K562 (cell line): ENCODE measurements around the gene DRICH1. TPM values are rescaled to one million over a fixed set of nuclear protein-coding genes. Genes with fewer than 3 reads are reported as not detected.

Source experiments
- ATAC-seq: fragments of 200-7000 bp; cut with Tn5 transposase; 3 replicates; pipeline ENCODE4 v1.9.1; 2020; ENCODE audit warnings: moderate library complexity
- BruUV-seq: library from RNA; stranded (reverse); fragments of 400-500 nt; replicated peaks from 2 replicates; lab custom pipeline; 2021; lab: Mats Ljungman, UMichigan
- CTCF ChIA-PET: fragments of 300-600 bp; formaldehyde crosslinking; extraction: SDS; loops from one replicate; lab custom pipeline; 2021; ENCODE audit warnings: low intra/inter-chr PET ratio; lab: Yijun Ruan, JAX
- POLR2A ChIA-PET: fragments of 300-600, 350-650 bp; sonication (Branson Sonifier 250); formaldehyde crosslinking; extraction: SDS; loops from one replicate; lab custom pipeline; 2021; ENCODE audit warnings: antibody characterized with exemption, inconsistent platforms; lab: Yijun Ruan, JAX
- DNase-seq, 4 experiments: peaks; one replicate each; pipeline versions ENCODE4 v3.0.0 to v3.0.0-alpha.2; 2011 to 2018; ENCODE audit warnings: low spot score in 3 of 4, mixed read lengths in 3 of 4; ENCODE audit errors: extremely low read depth in 1 of 4
- FAIRE-seq: peaks from 2 replicates; lab custom pipeline; 2011; peaks lifted over from hg19 to GRCh38; lab: Jason Lieb, UNC
- H2AFZ ChIP-seq: 2 replicates; pipeline ENCODE4 v1.6.0; 2011; ENCODE audit warnings: low read depth, low read length, control low read depth, inconsistent platforms
- H3K27ac ChIP-seq: fragments of 200-600 bp; 3 replicates; pipeline ENCODE4 v1.8.0; 2011; ENCODE audit warnings: low read depth, mild to moderate bottlenecking, control low read depth, inconsistent platforms, low read length, moderate library complexity, mixed read lengths; ENCODE audit errors: extremely low read depth
- H3K27me3 ChIP-seq, 2 experiments: fragments of 300-600 bp in 1 of 2; 2 replicates in 1 of 2; 3 replicates in 1 of 2; pipeline versions ENCODE4 v1.6.0 to v1.8.0; 2011; ENCODE audit warnings: inconsistent platforms in 2 of 2, low read length in 2 of 2, mild to moderate bottlenecking in 1 of 2, mixed read lengths in 1 of 2, moderate library complexity in 1 of 2; ENCODE audit not compliant: control insufficient read depth in 2 of 2, insufficient read depth in 2 of 2
- H3K36me3 ChIP-seq: fragments of 300-600 bp; 3 replicates; pipeline ENCODE4 v1.8.0; 2011; ENCODE audit warnings: mild to moderate bottlenecking, low read length, inconsistent platforms; ENCODE audit not compliant: control insufficient read depth, insufficient read depth
- H3K4me1 ChIP-seq, 2 experiments: fragments of 200-600 bp in 1 of 2; replicated peaks in 1 of 2; 2 replicates in 1 of 2; 3 replicates in 1 of 2; pipeline versions ENCODE4 v1.5.1 to v1.8.0; 2011; ENCODE audit warnings: inconsistent platforms in 2 of 2, low read length in 2 of 2, mild to moderate bottlenecking in 1 of 2, mixed read lengths in 1 of 2, moderate library complexity in 1 of 2; ENCODE audit not compliant: control insufficient read depth in 2 of 2, insufficient read depth in 2 of 2
- H3K4me2 ChIP-seq: 2 replicates; pipeline ENCODE4 v1.6.1; 2011; ENCODE audit warnings: low read length, control low read depth, inconsistent platforms, mixed read lengths; ENCODE audit not compliant: insufficient read depth
- H3K4me3 ChIP-seq: fragments of 200-600 bp; sonication (generic), shearing (Covaris generic); 2 replicates; pipeline ENCODE4 v1.5.1; 2016; ENCODE audit warnings: control low read depth, inconsistent platforms
- H3K79me2 ChIP-seq: fragments of 200-600 bp; 3 replicates; pipeline ENCODE4 v1.8.0; 2011; ENCODE audit warnings: low read length, inconsistent platforms; ENCODE audit not compliant: control insufficient read depth, insufficient read depth
- H3K9ac ChIP-seq, 2 experiments: 2 replicates each; pipeline versions ENCODE4 v1.6.0 to v1.6.1; 2011; ENCODE audit warnings: low read depth in 2 of 2, low read length in 2 of 2, control low read depth in 1 of 2, inconsistent platforms in 1 of 2, mild to moderate bottlenecking in 1 of 2, mixed read lengths in 1 of 2; ENCODE audit not compliant: insufficient read depth in 1 of 2
- H3K9me1 ChIP-seq: one replicate; pipeline ENCODE4 v1.6.0; 2011; ENCODE audit warnings: inconsistent platforms, mild to moderate bottlenecking, low read length, moderate library complexity; ENCODE audit not compliant: control insufficient read depth, insufficient read depth
- H3K9me3 ChIP-seq: replicated peaks from 2 replicates; pipeline ENCODE4 v1.5.1; 2011; ENCODE audit warnings: low read depth, low read length, inconsistent platforms; ENCODE audit not compliant: control insufficient read depth, insufficient read depth
- H4K20me1 ChIP-seq: replicated peaks from 2 replicates; pipeline ENCODE4 v1.6.1; 2011; ENCODE audit warnings: low read length, inconsistent platforms, mixed read lengths; ENCODE audit not compliant: control insufficient read depth, insufficient read depth
- CBX2 ChIP-seq: fragments of 200-600 bp; sonication (generic); IDR thresholded peaks from one replicate; pipeline ENCODE4 v1.6.1; 2012; ENCODE audit warnings: mild to moderate bottlenecking, low read length, inconsistent platforms; ENCODE audit not compliant: insufficient read depth, poor library complexity, severe bottlenecking
- DACH1 ChIP-seq: fragments of 450-650 bp; IDR thresholded peaks from 2 replicates; pipeline ENCODE4 v1.6.1; 2018; ENCODE audit not compliant: partially characterized antibody
- DLX4 ChIP-seq: fragments of 250-450 bp; sonication (Bioruptor Pico); IDR thresholded peaks from 2 replicates; pipeline ENCODE4 v1.6.1; 2021; ENCODE audit warnings: mild to moderate bottlenecking
- ETV5 ChIP-seq: sonication (generic); formaldehyde crosslinking; IDR thresholded peaks from 2 replicates; pipeline ENCODE4 v1.4.0; 2020; ENCODE audit warnings: low read depth, mild to moderate bottlenecking, missing genetic modification reagents
- KAT2B ChIP-seq: IDR thresholded peaks from one replicate; pipeline ENCODE4 v1.6.1; 2012; ENCODE audit warnings: low read depth, mild to moderate bottlenecking, control low read depth, inconsistent platforms, low read length, moderate library complexity
- KAT7 ChIP-seq: sonication (generic); formaldehyde crosslinking; IDR thresholded peaks from 2 replicates; pipeline ENCODE4 v1.8.0; 2022; ENCODE audit warnings: missing genetic modification reagents, mild to moderate bottlenecking, borderline replicate concordance
- KAT8 ChIP-seq: fragments of 450-650 bp; IDR thresholded peaks from 2 replicates; pipeline ENCODE4 v1.6.1; 2016; ENCODE audit warnings: low read depth, mild to moderate bottlenecking
- POU5F1 ChIP-seq: fragments of 150-350 bp; IDR thresholded peaks from 2 replicates; pipeline ENCODE4 v1.6.1; 2014; ENCODE audit warnings: borderline replicate concordance, low read length, low read depth, mild to moderate bottlenecking; ENCODE audit not compliant: partially characterized antibody
- RAD51 ChIP-seq: fragments of 450-650 bp; IDR thresholded peaks from 2 replicates; pipeline ENCODE4 v1.7.1; 2016; ENCODE audit warnings: low read depth, mild to moderate bottlenecking, borderline replicate concordance
- SOX6 ChIP-seq: fragments of 450-650 bp; IDR thresholded peaks from 2 replicates; pipeline ENCODE4 v1.6.1; 2014; ENCODE audit warnings: mild to moderate bottlenecking
- TCFL5 ChIP-seq: fragments of 250-450 bp; sonication (Bioruptor Pico); conservative IDR thresholded peaks from 2 replicates; pipeline ENCODE4 v1.6.1; 2021; ENCODE audit warnings: mild to moderate bottlenecking, moderate library complexity, matching md5 sums
- TGIF2 ChIP-seq: sonication (generic); formaldehyde crosslinking; IDR thresholded peaks from 2 replicates; pipeline ENCODE4 v1.8.1; 2022; ENCODE audit warnings: mild to moderate bottlenecking, missing genetic modification reagents, moderate library complexity
- ZC3H4 ChIP-seq: sonication (generic); formaldehyde crosslinking; IDR thresholded peaks from 2 replicates; pipeline ENCODE4 v1.9.0; 2021; ENCODE audit warnings: missing genetic modification reagents, borderline replicate concordance
- ZFPM2 ChIP-seq: fragments of 250-450 bp; sonication (Bioruptor Pico); IDR thresholded peaks from 2 replicates; pipeline ENCODE4 v1.5.1; 2022; ENCODE audit warnings: mild to moderate bottlenecking
- ZNF431 ChIP-seq: sonication (generic); formaldehyde crosslinking; IDR thresholded peaks from 2 replicates; pipeline ENCODE4 v1.8.0; 2022; ENCODE audit warnings: mild to moderate bottlenecking, missing genetic modification reagents
- ZNF764 ChIP-seq: fragments of 250-450 bp; sonication (Bioruptor Pico); IDR thresholded peaks from 2 replicates; pipeline ENCODE4 v1.4.0; 2020; ENCODE audit warnings: low read depth, mild to moderate bottlenecking, moderate library complexity
- WGBS: fragments of 100-300 bp; shearing (Covaris generic); methylation state at CpG from one replicate; pipeline ENCODE4 v1.1.6; 2016; ENCODE audit warnings: low coverage, mixed read lengths; ENCODE audit not compliant: insufficient coverage; ENCODE audit errors: missing lambda C conversion rate; 5-methylcytosine and 5-hydroxymethylcytosine counted together
- in situ Hi-C: fragments of 300-500 bp; cut with MboI; formaldehyde crosslinking; loops from 4 replicates; pipeline ENCODE4 v1.15.0; 2018; ENCODE audit warnings: inconsistent platforms, mixed read lengths
- intact Hi-C: fragments of 100-400 bp; cut with micrococcal nuclease; formaldehyde crosslinking; loops from 2 replicates; pipeline ENCODE4 v1.14.2; 2022
- polyA plus RNA-seq, 8 experiments: library from polyadenylated mRNA; depleted of rRNA in 4 of 8; stranded (reverse) in 5 of 8; unstranded in 3 of 8; fragments of >200 nt; fragmentation: Nextera tagmentation in 2 of 8; fragmentation: Illumina TruSeq in 1 of 8; extraction: Ambion mirVana in 2 of 8; extraction: Trizol in 1 of 8; gene quantifications; 2 replicates each; pipeline versions ENCODE4 v1.2.1 to v1.2.3, GENCODE V29; 2011 to 2014; ENCODE audit warnings: inconsistent platforms in 1 of 8, missing spikeins in 1 of 8
- total RNA-seq, 7 experiments: library from RNA; depleted of rRNA in 6 of 7; stranded (reverse); fragments of >200 nt in 6 of 7; fragmentation: Illumina TruSeq in 2 of 7; extraction: Trizol in 2 of 7; gene quantifications; 2 replicates each; pipeline versions ENCODE4 v1.2.1 to v1.2.3, GENCODE V29; 2011 to 2021; ENCODE audit warnings: low replicate concordance in 1 of 7
- TF ChIP-seq, protein P1 (sequence below): fragments of 250-450 bp; sonication (Bioruptor Pico); IDR thresholded peaks from 2 replicates; pipeline ENCODE4 v1.8.0; 2022; ENCODE audit warnings: inconsistent platforms
- TF ChIP-seq, protein P2 (sequence below), 2 experiments: fragments of 450-650 bp; IDR thresholded peaks; 2 replicates each; pipeline ENCODE4 v1.6.1; 2016

The DRICH1 gene
- total and polyA plus RNA-seq, 9 of the 15 experiments (the other 6 are each of a cell fraction or from before 2014, with no cell fraction given), result 0.07 to 0.36 (median 0.14) TPM; not detected in 2

DNA sequence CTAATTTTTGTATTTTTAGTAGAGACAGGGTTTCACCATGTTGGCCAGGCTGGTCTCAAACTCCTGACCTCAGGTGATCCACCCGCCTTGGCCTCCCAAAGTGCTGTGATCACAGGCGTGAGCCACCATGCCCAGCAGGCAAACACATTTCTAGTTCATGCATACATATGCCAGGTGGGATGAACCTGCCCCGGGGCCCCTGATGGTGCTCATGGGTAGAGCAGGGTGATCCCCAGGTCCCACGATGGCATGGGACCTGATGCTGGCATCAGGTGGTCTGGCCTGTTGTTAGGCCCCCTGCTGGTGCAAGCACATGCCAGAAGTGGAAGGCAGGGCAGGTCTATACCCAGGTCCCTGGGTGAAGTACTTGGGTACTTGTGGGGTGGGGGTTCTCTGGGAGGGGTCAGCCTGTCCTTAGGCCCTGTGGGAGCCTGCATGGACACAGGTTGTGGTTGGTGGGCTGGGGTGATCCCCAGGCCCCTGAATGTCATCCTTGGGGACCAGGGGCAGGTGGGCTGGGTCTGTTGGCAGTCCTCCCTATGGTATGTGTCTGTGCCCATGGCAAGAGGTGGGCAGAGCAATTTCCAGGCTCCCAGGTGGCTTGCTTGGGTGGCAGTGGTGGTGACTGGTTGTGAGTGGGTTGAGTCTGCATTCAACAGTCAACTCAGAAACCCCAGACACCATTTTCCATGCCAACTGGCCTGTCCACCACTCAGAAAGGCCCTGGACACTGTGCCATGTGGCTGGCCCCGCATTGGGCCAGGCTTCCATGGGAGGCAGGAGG is 49.1 kb upstream of the DRICH1 start (continued):
- no peak for TF ChIP-seq CBX2
- TF ChIP-seq DACH1, result no peak

- no peaks in the 10 kb centered on the region for H3K79me2 ChIP-seq
- H3K4me3 ChIP-seq, result no peak overlapping the region
- FAIRE-seq (no peak), DNase-seq (no peak), ATAC-seq (no peak)
- H3K36me3 ChIP-seq, result peaks cover 12% of the 10 kb centered on the region; the same call in 1 of the 3 replicates
- H3K4me2 ChIP-seq, result no peak overlapping the region
- H3K27ac ChIP-seq, result no peak overlapping the region
- TF ChIP-seq ETV5 (no peak), ZNF764 (CRISPR knock-in tag) (no peak), KAT2B (no peak), SOX6 (no peak), POU5F1 (no peak), RAD51 (no peak), ZNF431 (CRISPR knock-in tag) (no peak), ZC3H4 (CRISPR knock-in tag) (no peak), KAT8 (no peak), DLX4 (no peak), TGIF2 (CRISPR knock-in tag) (no peak), KAT7 (CRISPR knock-in tag) (no peak), TCFL5 (CRISPR knock-in tag) (no peak), ZFPM2 (CRISPR knock-in tag) (no peak)
- TF ChIP-seq, protein P1, sequence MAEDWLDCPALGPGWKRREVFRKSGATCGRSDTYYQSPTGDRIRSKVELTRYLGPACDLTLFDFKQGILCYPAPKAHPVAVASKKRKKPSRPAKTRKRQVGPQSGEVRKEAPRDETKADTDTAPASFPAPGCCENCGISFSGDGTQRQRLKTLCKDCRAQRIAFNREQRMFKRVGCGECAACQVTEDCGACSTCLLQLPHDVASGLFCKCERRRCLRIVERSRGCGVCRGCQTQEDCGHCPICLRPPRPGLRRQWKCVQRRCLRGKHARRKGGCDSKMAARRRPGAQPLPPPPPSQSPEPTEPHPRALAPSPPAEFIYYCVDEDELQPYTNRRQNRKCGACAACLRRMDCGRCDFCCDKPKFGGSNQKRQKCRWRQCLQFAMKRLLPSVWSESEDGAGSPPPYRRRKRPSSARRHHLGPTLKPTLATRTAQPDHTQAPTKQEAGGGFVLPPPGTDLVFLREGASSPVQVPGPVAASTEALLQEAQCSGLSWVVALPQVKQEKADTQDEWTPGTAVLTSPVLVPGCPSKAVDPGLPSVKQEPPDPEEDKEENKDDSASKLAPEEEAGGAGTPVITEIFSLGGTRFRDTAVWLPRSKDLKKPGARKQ (CRISPR knock-in tag), result no peak
- TF ChIP-seq, protein P2, sequence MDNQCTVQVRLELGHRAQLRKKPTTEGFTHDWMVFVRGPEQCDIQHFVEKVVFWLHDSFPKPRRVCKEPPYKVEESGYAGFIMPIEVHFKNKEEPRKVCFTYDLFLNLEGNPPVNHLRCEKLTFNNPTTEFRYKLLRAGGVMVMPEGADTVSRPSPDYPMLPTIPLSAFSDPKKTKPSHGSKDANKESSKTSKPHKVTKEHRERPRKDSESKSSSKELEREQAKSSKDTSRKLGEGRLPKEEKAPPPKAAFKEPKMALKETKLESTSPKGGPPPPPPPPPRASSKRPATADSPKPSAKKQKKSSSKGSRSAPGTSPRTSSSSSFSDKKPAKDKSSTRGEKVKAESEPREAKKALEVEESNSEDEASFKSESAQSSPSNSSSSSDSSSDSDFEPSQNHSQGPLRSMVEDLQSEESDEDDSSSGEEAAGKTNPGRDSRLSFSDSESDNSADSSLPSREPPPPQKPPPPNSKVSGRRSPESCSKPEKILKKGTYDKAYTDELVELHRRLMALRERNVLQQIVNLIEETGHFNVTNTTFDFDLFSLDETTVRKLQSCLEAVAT (IDR thresholded peaks at IDR 0.05), result no peak
- no peaks in the 10 kb centered on the region for H4K20me1 ChIP-seq
- no TSS peak for BruUV-seq
- ChIA-PET POLR2A (no interaction called here), CTCF (no interaction called here)
- H3K9me3 ChIP-seq, result no peaks in the 10 kb centered on the region
- peaks cover 0 to 5% of the 10 kb centered on the region in 2 experiments; a peak in 2 of 5 replicates for H3K4me1 ChIP-seq
- no peak overlapping the region for H2AFZ ChIP-seq
- in situ Hi-C loops, result loop anchor here (5.0 kb wide), 1 partner anchor 924 kb away; the partner anchor contains the start of gene GGT1
- no peaks in the 10 kb centered on the region for H3K9me1 ChIP-seq
- intact Hi-C loops, result no loop called here
- H3K9ac ChIP-seq, result no peak overlapping the region
- H3K27me3 ChIP-seq, result no peaks in the 10 kb centered on the region
- WGBS, result 56% methylated on average over 5 of the region's 6 CpGs
Measured at GRCh38 chr22:23678133-23678532, 46.0 kb upstream of the DRICH1 start.
